Measurements from ENCODE around the gene ZAP70. TPM values are rescaled to one million over a fixed set of nuclear protein-coding genes. Genes with fewer than 3 reads are reported as not detected.
A peak's percentile ranks its signal among the peaks of the same experiment; 100 is the strongest.

Gene ZAP70
- total RNA-seq, 1 donor from 2014 or later = 2.8 TPM

DNA sequence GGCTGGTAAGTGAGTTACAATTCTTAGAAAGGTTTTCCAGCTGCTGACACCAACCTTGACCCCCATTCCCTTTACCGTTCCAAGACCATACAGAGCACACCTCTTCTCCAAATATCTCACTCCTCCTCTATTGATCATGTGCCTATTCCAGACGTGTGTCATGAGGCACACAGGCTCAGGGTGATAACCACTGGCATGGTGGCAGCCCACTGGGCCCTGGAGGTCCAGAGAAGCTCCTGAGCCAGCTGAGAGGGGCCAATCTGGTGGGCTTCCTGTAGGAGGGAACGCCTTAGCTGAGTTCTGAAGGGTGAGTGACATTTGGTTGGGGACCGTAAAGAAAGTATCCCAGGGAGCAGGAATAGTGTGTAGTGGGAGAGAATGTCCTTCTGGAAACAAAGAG is 28.3 kb downstream of the ZAP70 start:
- Mint-ChIP-seq H3K4me3 (no peak overlapping the region), H3K27ac (ENCODE audit: unreplicated experiment) (peak overlapping the region; percentile 66), H3K27me3 (ENCODE audit: low read depth) (peaks cover 3% of the 10 kb centered on the region), H3K36me3 (ENCODE audit: low read depth) (peaks cover 14% of the 10 kb centered on the region), H3K4me1 (peaks cover 12% of the 10 kb centered on the region), H3K9me3 (no peaks in the 10 kb centered on the region)
- DNase-seq (ENCODE audit: low read depth, low spot score) = no peak
- no peak for TF ChIP-seq CTCF (conservative IDR thresholded peaks at IDR 0.05)

GRCh38 chr2:97742381-97742847 is 29.0 kb downstream of the ZAP70 start:
- peaks cover 17% of the 10 kb centered on the region for H3K36me3 Mint-ChIP-seq (ENCODE audit: low read depth)
- H3K27ac Mint-ChIP-seq (ENCODE audit: unreplicated experiment) = no peak overlapping the region
- no peak overlapping the region for H3K4me3 Mint-ChIP-seq
- no peak for TF ChIP-seq CTCF (conservative IDR thresholded peaks at IDR 0.05)
- no peak for DNase-seq (ENCODE audit: low read depth, low spot score)
- H3K9me3 Mint-ChIP-seq = no peaks in the 10 kb centered on the region
- H3K27me3 Mint-ChIP-seq (ENCODE audit: low read depth) = peaks cover 3% of the 10 kb centered on the region
- H3K4me1 Mint-ChIP-seq = peaks cover 17% of the 10 kb centered on the region

GRCh38 chr2:97743913-97744312 is 30.5 kb downstream of the ZAP70 start:
- TF ChIP-seq CTCF (conservative IDR thresholded peaks at IDR 0.05) = no peak
- H3K4me3 Mint-ChIP-seq = no peak overlapping the region
- no peaks in the 10 kb centered on the region for H3K9me3 Mint-ChIP-seq
- no peak for DNase-seq (ENCODE audit: low read depth, low spot score)
- no peak overlapping the region for H3K27ac Mint-ChIP-seq (ENCODE audit: unreplicated experiment)
- H3K4me1 Mint-ChIP-seq = peaks cover 25% of the 10 kb centered on the region
- H3K36me3 Mint-ChIP-seq (ENCODE audit: low read depth) = peaks cover 19% of the 10 kb centered on the region
- H3K27me3 Mint-ChIP-seq (ENCODE audit: low read depth) = peaks cover 3% of the 10 kb centered on the region

GRCh38 chr2:97745474-97746174 is 32.2 kb downstream of the ZAP70 start:
- no peak for TF ChIP-seq CTCF (conservative IDR thresholded peaks at IDR 0.05)

GRCh38 chr2:97747285-97747684 is 33.9 kb downstream of the ZAP70 start:
- no peak for DNase-seq (ENCODE audit: low read depth, low spot score)
- H3K36me3 Mint-ChIP-seq (ENCODE audit: low read depth) = peaks cover 15% of the 10 kb centered on the region
- H3K4me3 Mint-ChIP-seq = no peak overlapping the region
- no peaks in the 10 kb centered on the region for H3K9me3 Mint-ChIP-seq
- H3K27me3 Mint-ChIP-seq (ENCODE audit: low read depth) = no peaks in the 10 kb centered on the region
- H3K27ac Mint-ChIP-seq (ENCODE audit: unreplicated experiment) = peak overlapping the region; percentile 6
- TF ChIP-seq CTCF (conservative IDR thresholded peaks at IDR 0.05) = no peak
- H3K4me1 Mint-ChIP-seq = peaks cover 27% of the 10 kb centered on the region

More at GRCh38 chr2:97745474-97746174, 32.2 kb downstream of the ZAP70 start:
- H3K9me3 Mint-ChIP-seq = no peaks in the 10 kb centered on the region
- H3K4me1 Mint-ChIP-seq = peaks cover 27% of the 10 kb centered on the region
- no peak overlapping the region for H3K4me3 Mint-ChIP-seq
- H3K27me3 Mint-ChIP-seq (ENCODE audit: low read depth) = peaks cover 3% of the 10 kb centered on the region
- H3K27ac Mint-ChIP-seq (ENCODE audit: unreplicated experiment) = no peak overlapping the region
- H3K36me3 Mint-ChIP-seq (ENCODE audit: low read depth) = peaks cover 19% of the 10 kb centered on the region
- no peak for DNase-seq (ENCODE audit: low read depth, low spot score)

Data from neural crest cell (in vitro differentiated cells).